Glutamatergic neuron (in vitro differentiated cells): Measurements from ENCODE around the gene CLASP2. TPM values are rescaled to one million over a fixed set of nuclear protein-coding genes. Genes with fewer than 3 reads are reported as not detected.

Experiments used
- DNase-seq: peaks from one replicate; pipeline ENCODE4 v3.0.0; 2022
- H3K27ac Mint-ChIP-seq: one replicate; pipeline ENCODE4 v1.8.0; 2020; ENCODE audit warnings: mild to moderate bottlenecking, mixed read lengths, inconsistent platforms; ENCODE audit not compliant: unreplicated experiment
- H3K27me3 Mint-ChIP-seq: one replicate; pipeline ENCODE4 v1.8.0; 2020; ENCODE audit warnings: mild to moderate bottlenecking, moderate library complexity, mixed read lengths, inconsistent platforms; ENCODE audit not compliant: unreplicated experiment
- H3K36me3 Mint-ChIP-seq: one replicate; pipeline ENCODE4 v1.8.0; 2020; ENCODE audit warnings: mild to moderate bottlenecking, mixed read lengths, inconsistent platforms; ENCODE audit not compliant: unreplicated experiment
- H3K4me1 Mint-ChIP-seq: one replicate; pipeline ENCODE4 v1.8.0; 2020; ENCODE audit warnings: mild to moderate bottlenecking, low read depth, mixed read lengths, inconsistent platforms; ENCODE audit not compliant: unreplicated experiment
- H3K4me3 Mint-ChIP-seq: one replicate; pipeline ENCODE4 v1.8.0; 2020; ENCODE audit warnings: mild to moderate bottlenecking, mixed read lengths, inconsistent platforms; ENCODE audit not compliant: unreplicated experiment
- H3K9me3 Mint-ChIP-seq: one replicate; pipeline ENCODE4 v1.8.0; 2020; ENCODE audit warnings: mild to moderate bottlenecking, moderate library complexity, mixed read lengths, inconsistent platforms; ENCODE audit not compliant: unreplicated experiment
- CTCF ChIP-seq: fragments of 200-600 bp; sonication (generic); IDR thresholded peaks from one replicate; pipeline ENCODE4 v1.5.0; 2021; ENCODE audit not compliant: partially characterized antibody, unreplicated experiment
- total RNA-seq: library from RNA; stranded (reverse); fragmentation: NEBNext Ultra II Directional; extraction: Animal tissue kit (Norgen Biotek cat#: 25700); gene quantifications from one replicate; pipeline ENCODE4 v1.2.1, GENCODE V29; 2021; ENCODE audit not compliant: unreplicated experiment

CLASP2 gene
- total RNA-seq, 1 donor from 2014 or later = 384 TPM

DNA sequence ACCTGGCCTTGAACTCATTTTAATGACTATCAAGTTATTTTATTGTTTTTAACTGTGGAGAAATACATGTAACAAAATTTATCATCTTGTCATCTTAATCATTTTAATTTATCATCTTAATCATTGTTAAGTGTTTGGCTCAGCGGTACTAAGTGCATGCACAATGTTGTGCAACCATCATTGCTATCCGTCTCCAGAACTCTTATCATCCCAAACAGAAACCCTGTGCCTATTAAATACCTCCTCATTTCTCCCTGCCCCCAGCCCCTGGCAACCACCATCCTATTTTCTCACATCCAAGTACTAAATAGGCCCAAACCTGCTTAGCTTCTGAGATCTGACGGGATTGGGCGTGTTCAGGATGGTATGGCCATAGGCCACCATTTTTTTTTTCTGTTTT is 226.3 kb downstream of the CLASP2 start:
- no peak for DNase-seq
- H3K36me3 Mint-ChIP-seq = no peaks in the 10 kb centered on the region
- H3K4me1 Mint-ChIP-seq = peaks cover 7% of the 10 kb centered on the region
- H3K4me3 Mint-ChIP-seq = peak overlapping the region; percentile 42
- no peaks in the 10 kb centered on the region for H3K27me3 Mint-ChIP-seq
- peaks cover 2% of the 10 kb centered on the region for H3K9me3 Mint-ChIP-seq
- no peak for TF ChIP-seq CTCF
- peak overlapping the region; percentile 12 for H3K27ac Mint-ChIP-seq

DNA sequence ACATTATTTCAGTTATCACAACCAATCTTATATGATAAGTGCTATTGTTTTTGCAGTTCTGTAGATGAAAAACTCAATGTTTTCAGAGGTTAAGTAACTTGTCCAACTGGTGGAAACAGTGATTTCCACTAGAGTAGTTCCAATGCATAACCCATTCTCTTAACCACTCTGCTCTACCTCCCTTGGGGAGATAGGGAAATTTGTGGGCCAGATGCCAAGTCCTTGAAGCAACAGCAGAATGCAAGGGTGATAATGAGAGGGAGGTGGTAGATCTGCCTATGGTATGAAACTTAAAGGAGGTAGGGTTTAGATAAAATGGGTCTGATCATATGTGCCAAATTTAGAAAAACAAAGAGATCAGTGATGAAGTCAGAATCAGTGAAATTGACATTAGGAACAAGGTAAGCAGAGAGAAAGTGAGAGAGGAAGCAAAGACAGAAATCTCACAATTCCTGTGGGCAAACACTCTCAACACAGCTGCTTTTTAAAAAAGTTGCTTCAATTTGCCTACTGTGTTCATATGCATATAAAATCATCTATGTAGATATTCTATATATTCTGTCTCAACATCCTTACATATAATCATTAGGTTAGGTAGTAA is 227.3 kb downstream of the CLASP2 start:
- peaks cover 7% of the 10 kb centered on the region for H3K4me1 Mint-ChIP-seq
- peaks cover 2% of the 10 kb centered on the region for H3K9me3 Mint-ChIP-seq
- peak overlapping the region; percentile 4 for H3K27ac Mint-ChIP-seq
- peak; percentile 24 for DNase-seq
- H3K36me3 Mint-ChIP-seq = peaks cover 4% of the 10 kb centered on the region
- H3K4me3 Mint-ChIP-seq = no peak overlapping the region
- H3K27me3 Mint-ChIP-seq = no peaks in the 10 kb centered on the region
- no peak for TF ChIP-seq CTCF

- Mint-ChIP-seq H3K36me3 (peaks cover 4% of the 10 kb centered on the region), H3K27ac (no peak overlapping the region), H3K4me3 (no peak overlapping the region), H3K9me3 (no peaks in the 10 kb centered on the region), H3K27me3 (no peaks in the 10 kb centered on the region), H3K4me1 (peaks cover 7% of the 10 kb centered on the region)
- DNase-seq = no peak
- no peak for TF ChIP-seq CTCF
Measured at GRCh38 chr3:33488683-33489082, 229.4 kb downstream of the CLASP2 start.

DNA sequence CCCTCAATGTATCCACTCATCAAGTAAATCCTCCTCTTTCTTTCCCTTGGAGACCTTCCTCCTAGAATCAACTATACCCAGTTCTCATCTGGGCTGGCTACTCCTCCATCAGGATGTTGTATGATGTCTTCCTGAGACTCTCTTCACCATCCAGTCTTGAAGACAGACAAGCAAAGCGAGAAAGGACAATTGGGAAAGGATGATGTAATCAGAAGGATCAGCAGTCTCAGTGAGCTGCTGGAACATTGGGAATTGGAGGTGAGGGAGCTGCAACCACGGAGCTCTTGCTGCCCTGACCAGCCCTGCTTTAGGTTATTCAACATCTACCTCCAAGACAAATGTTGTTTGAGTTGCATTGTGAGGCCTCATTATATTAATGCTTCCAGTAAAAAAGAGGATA is 229.8 kb downstream of the CLASP2 start:
- H3K27me3 Mint-ChIP-seq = no peaks in the 10 kb centered on the region
- peaks cover 4% of the 10 kb centered on the region for H3K36me3 Mint-ChIP-seq
- H3K4me1 Mint-ChIP-seq = peaks cover 7% of the 10 kb centered on the region
- no peak overlapping the region for H3K4me3 Mint-ChIP-seq
- no peak for DNase-seq
- H3K9me3 Mint-ChIP-seq = no peaks in the 10 kb centered on the region
- H3K27ac Mint-ChIP-seq = no peak overlapping the region
- TF ChIP-seq CTCF = no peak

GRCh38 chr3:33482111-33482521 is 235.9 kb downstream of the CLASP2 start:
- H3K9me3 Mint-ChIP-seq = peaks cover 3% of the 10 kb centered on the region

More at GRCh38 chr3:33482111-33482521, 235.9 kb downstream of the CLASP2 start:
- no peak for TF ChIP-seq CTCF
- Mint-ChIP-seq H3K27ac (no peak overlapping the region), H3K4me3 (no peak overlapping the region), H3K4me1 (no peaks in the 10 kb centered on the region), H3K36me3 (peaks cover 4% of the 10 kb centered on the region), H3K27me3 (no peaks in the 10 kb centered on the region)
- no peak for DNase-seq
